HG02798 (cell line): ENCODE results near the gene IRF2.
"Not testable (repeated sequence)": the region's sequence is repeated elsewhere in the genome, so short reads cannot be mapped to it uniquely, and the experiment has no call there.

Source experiments
- ATAC-seq: cut with Tn5 transposase; IDR thresholded peaks from one replicate; pipeline ENCODE4 v1.9.1; 2021; ENCODE audit warnings: mild to moderate bottlenecking; ENCODE audit not compliant: unreplicated experiment, poor library complexity

The IRF2 gene

DNA sequence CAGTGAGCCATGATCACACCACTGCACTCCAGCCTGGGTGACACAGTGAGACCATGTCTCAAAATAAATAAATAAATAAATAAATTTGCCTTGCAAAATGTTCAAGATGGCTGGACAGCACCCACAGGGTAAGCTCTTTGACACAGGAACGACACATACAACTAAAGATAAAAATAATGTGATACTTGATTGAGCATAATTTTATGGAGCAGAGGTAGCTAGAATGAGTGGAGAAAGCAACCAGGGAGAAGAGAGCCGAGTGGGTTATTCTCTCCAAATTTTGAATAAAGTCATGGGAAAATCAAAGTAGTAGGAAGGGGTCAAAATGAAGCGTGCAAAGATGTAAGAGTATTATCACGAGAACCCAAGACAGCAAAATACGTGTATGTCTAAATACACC is 121.5 kb downstream of the IRF2 start:
- no peak for ATAC-seq

DNA sequence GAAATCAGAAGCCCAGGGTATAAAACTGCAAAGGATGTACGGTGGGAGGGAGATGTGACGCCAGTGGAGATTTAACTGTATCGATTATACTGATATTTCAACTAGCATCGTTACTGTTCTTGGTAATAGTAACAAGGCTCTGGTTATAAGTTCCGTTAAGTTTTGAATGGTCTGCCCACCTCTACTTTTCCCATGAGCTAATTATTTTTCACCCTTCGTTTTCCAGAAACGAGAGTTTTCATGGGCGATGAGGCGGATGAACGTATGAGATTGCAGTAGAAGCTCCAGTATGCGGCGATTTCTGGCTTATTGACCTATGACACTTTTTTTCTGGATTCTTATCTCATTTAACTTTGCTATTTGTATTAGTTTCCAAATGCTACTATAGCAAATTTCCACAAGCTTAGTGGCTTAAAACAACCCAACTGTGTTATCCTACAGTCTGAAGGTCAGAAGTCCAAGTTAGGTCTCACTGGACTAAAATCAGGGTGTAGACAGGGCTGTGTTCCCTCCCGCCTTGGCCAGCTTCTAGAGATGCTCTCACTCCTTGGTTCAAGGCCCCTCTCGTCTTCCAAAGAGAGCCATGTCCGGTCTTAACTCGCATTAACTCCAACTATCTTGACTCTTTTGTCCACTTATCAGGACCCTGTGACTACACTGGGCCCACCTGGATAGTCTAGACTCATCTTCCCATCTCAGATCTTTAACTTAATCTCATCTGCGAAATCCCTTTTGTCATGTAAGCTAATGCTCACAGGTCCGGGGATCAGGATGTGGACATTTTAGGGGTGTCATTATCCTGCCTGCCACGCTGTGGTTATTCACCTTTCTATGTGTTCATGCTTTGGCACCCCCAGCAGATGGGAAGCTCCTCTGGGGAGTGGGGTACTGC is 122.5 kb downstream of the IRF2 start:
- no peak for ATAC-seq

DNA sequence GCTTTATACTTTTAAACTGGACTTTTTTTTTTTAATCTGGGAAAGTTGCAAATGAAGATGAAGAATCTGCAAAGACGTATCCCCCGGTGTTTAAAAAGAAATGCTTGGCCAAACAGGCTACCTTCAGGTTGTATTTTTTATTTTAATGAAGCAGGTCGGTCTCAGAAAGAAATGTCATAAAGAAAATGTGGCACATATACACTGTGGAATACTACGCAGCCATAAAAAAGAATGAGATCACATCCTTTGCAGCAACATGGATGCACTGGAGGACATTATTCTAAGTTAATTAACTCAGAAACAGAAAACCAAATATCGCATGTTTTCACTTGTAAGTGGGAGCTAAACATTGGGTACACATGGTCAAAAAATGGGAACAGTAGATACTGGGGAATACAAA is 123.4 kb downstream of the IRF2 start:
- ATAC-seq = no peak

DNA sequence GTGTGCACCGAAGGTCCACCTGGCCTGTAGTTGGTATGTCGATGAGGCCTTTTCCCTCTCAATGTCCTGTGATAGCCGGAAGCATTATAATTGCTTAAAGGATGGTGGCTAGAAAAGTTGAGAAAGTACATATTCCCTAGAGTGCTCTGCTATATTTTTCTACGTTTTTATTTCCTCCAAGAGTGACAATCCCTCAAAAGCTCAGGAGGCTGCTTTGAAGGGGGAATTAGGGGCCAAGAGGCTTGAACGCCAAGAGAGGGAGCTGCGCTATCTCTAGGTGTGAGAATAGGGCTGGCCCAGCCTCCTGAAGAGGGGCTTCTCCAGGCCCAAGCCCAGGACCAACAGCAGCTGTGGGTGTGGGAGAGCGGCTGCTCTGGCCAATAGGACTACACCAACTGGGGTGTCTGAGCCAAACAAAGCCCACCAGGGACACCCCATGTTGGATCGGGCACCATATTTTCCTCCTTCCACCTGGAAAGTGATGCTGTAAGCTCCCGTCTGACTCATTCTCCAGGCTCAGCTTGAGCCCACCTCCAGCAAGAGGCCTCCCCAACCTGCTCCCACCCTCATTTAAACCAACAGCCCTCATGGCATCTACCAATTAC is 124.0 kb downstream of the IRF2 start:
- ATAC-seq = no peak

DNA sequence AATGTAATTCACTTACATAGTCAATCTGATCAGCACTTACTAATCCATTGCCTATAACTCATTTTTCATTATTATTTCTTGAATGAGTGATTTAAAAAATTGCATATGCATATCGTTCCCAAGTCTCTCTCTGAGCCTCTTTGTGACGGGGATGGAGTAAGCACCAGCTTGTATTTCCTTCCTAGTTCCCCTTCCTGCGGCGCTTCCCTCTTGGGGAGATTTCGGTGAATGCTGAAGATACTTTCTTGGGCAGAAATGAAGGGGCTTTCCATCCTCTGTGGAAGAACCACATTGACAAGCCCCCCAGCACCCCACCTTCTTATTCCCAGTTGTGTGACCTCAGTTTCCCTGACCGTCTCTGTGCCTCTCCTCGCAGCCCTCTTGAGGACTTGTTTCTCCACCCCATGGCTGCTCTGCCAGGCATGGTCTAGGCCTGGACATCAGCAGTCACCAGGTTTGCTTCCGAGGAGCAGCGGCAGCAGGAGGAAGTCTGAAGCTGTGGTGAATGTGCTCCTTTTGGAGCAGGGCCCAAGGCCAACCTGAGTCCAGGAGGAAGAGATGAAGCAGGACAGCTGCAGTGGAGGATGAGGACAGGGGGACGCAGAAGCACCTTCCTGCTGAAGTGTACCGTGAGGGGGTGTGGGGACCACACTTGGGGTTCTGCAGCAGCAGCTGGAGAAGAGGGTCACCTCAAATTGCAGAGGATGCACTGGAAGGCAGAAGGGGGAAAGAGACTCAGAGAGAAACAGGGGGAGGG is 124.9 kb downstream of the IRF2 start:
- no peak for ATAC-seq

DNA sequence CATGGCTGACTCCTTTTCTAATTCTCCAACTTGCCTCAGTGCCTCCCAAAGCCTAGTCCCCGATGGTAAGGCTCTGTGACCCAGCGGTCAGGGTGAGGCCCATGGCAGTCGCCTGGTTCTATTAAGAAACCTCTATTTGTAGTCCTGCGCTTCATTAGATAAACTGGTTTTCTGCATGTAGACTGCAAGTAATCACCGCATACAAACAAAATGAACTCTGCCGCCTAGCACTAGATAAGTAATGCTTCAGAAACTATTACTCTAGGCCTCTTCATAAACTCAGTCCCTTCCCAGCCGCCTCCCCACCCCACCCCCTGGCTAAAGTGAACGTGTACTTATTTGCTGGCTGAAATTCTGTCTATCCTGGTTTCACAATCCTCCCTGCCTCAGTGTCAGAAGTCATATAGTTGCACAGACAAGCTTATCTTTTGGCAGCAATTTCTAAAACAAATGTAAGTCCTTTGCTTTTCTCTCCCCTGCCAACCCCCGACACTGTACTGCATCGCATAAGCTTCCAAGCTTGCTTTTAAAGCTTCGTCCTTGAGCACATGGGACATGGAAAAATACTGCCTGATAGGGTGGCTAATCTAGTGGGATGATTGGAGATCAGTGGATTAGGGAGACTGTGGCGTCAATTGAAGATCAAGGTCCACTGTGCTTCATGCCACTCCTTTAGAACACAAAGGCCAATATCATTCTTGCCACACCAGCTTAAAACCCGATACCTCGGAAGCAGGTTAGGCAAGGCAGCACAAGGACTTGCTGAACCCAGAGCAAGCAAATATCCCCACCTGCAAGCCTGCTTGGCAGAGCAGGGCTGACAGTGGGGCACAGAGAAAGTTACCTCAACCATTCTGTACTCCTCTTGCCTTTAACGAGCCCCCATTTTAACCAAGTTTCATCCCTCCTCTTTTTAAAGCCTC is 125.8 kb downstream of the IRF2 start:
- no peak for ATAC-seq

DNA sequence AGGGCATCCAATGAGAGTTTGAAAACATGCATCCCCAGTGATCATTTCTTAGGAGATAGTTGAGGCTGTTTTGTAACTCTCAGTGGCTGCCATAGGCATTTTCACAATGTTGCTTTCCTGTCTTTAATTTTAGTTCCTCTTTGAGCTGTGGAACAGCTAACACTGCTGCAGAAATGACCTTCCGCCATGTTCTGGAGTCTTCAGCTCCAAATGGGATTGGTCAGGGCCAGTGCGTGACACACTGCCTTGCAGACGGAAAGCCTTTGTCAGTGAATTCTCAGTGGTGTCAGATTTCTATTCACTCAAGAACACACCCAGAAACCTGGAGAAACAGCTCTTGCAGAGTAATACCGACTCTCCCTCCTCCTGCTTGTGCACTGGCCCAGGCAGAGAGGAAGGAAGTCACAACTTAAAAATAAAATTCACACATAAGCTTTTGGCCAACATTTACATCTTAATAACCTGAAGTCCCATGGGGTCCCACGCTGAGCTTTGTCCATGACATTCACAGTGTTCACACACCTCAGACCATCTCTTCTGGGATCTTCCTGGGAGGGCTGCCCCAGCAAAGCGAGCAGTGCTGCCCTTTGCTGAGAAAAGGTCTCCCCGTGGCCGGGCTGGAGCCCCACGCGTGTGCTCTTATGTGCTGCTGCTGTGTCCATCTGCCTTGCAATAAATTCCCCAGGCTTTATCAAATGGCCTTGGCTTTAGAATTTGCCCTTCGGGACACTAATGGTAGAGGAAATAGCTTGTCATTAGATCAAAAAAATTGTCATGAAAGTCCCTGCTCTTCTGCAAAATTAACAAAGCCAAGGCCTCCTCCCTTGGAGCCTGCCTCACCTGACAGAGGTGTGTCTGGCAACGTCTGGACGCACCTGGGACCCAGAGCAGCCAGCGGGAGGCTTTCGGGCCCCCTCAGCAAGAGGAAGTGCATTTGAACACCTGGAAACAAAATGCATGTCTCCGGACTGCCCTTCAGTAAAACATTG is 126.8 kb downstream of the IRF2 start:
- ATAC-seq = peak; percentile 67

DNA sequence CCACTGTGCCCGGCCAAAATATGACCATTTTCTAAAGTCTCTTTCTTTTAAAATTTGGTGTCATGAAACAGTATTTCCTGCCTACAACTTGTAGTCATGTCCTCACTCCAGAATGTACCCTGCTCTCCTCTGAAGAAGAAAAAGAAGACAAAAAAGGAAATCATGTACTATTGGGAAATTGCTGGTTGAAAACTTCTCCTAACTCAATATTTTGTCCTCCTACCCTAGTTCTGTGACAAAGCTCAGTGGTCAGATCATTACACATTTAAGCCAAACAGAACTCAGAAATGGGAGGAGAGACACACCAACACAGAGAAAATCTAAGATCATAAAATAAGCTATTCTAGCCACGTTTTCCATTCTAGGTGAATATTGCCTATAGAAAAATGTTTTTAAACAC is 127.7 kb downstream of the IRF2 start:
- no peak for ATAC-seq

DNA sequence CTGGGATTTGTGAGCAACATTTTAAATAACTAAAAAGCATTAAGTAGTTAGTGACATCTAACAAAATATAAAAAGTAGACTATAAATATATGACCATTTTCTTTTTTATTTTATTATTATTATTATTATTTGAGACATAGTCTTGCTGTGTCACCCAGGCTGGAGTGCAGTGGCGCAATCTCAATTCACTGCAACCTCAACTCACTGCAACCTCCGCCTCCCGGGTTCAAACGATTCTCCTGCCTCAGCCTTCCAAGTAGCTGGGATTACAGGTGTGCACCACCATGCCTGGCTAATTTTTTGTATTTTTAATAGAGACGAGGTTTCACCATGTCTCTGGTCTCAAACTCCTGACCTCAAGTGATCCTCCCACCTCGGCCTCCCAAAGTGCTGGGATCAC is 128.1 kb downstream of the IRF2 start:
- ATAC-seq = not testable (repeated sequence)

DNA sequence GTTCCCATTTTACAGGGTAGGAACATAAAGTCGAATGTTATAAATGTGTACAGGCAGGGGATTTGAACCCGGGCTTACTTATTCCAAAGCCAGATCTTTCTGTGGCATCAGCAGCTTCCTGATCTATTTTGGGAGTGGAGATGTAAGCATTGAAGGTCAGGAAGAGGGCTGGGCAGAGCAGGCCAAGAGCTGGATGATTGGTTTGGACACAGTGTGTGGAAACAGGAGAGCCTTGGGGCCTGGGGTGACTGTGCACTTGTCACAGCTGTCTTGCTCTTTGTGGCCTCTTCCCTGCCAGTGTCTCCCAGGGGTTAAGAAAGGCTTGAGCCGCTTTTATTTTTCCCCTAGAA is 128.8 kb downstream of the IRF2 start:
- ATAC-seq = no peak

DNA sequence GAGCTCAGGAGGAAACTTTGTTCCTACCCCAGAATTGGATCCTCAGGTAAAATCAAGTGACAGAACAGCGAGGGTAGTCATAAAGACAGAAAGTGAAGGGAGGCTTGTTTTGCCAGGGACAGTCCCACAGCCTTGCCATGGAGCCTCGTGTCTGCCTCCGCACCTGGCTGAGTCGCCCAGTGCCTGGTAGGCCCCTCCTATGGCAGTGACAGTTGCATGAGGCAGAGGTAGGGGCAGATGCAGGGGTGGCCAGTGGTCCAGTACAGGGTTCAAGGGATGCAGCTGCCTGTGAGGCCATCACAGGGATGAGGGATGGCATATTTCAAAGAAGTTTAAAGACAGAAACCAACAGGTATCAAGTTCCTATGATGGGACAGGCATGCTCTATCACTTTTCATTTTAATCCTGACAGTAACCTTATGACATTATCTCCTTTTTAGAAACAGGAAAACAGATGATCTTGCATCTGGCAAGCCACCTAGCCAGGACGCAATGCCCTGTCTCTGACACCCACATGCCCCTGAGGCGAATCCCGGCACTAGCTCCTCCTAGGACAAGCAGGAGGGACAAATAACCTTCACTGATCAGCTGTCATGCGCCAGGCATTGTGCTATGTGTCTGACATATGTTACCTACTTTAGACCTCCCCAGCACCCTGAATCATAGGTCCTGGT is 129.3 kb downstream of the IRF2 start:
- ATAC-seq = no peak

DNA sequence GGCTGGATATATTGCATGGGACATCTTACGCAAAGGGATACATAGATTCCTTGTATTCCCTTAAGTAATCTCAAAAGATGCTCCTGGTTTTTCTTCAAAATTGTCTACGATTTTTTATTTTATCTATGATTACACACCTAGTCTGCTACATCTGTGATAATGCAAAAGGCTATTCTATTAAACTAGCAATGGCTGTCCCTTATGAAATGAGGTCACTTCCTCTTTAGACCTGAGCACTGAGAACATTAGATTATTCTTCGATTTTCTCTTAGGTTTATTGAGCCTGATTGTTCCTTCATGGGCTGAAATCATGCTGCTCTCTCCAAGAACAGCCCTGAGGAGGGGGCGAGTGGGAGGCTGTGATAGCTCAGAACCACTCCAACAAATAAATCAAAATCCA is 129.9 kb downstream of the IRF2 start:
- ATAC-seq = no peak

DNA sequence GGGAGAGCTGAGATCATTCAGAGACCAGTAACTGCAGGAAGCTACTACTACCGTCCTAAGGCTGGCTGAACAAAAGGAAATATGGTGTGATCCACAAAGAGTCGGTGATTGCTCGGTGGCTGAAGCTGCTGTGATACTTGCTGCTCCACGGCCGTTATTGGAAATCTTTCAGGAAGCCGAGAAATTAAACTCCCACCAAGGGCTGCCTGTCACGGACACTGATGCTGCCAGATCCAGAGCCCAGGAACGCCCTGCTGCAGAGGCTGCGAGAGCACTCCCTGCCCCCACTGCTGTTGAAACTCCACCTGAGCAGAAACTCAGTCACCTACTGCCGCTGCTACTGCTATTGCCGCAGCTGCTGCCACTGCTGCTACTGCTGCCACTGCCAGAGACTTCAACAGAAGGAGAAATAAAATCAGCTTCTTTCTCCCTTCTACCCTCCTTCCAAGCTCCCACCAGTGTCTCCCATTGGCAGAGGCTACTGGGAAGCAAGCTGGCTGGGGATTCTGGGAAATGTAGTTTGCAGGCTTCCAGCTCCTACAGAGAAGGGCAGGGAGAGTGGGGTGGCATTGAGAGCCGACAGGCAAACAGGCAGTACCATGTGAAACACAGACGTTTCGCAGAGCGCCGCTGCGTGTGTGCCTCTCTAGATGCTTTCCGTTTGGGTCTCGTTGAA is 130.7 kb downstream of the IRF2 start:
- ATAC-seq = peak; percentile 47

DNA sequence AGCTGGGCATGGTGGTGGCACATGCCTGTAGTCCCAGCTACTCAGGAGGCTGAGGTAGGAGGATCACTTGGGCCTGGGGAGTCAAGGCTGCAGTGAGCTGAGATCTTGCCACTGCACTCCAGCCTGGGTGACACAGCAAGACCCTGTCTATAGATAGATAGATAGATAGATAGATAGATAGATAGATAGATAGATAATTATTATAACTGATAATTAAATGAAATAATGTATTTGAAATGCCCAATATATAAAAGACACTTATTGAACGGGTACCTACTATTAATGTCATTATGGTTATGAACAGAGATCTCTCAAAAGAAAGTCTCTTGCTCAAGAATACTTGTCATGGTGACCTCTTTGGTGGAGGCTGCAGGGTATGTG is 131.5 kb downstream of the IRF2 start:
- not testable (repeated sequence) for ATAC-seq

DNA sequence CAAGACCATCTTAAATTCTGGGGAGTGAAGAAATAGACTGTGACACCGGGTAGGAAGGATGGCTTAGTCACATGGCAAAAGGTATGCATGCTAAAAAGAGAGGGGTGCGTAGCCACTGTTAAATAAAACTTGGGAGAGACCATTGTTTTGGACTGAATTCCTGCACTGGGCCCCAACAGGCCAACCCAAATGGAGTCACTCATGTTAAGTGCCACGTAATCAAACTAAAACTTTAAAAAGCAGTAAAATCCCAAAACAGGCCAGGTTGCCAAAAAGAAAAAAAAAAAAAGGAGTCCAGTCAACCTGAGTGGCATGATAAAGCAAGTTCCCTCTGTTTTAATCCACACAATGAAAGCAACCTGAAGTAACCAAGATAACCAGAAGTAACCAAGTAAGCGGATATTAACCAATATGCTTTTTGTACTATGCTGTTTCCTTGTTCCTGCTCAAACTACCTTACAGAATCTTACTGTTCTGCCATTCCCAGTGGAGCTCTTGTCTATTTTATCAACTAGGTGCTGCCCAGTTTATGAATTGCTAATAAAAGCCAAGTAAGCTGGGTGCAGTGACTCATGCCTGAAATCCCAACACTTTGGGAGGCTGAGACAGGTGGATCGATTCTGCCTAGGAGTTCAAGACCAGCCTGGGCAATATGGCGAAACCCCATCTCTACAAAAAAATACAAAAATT is 132.0 kb downstream of the IRF2 start:
- no peak for ATAC-seq

DNA sequence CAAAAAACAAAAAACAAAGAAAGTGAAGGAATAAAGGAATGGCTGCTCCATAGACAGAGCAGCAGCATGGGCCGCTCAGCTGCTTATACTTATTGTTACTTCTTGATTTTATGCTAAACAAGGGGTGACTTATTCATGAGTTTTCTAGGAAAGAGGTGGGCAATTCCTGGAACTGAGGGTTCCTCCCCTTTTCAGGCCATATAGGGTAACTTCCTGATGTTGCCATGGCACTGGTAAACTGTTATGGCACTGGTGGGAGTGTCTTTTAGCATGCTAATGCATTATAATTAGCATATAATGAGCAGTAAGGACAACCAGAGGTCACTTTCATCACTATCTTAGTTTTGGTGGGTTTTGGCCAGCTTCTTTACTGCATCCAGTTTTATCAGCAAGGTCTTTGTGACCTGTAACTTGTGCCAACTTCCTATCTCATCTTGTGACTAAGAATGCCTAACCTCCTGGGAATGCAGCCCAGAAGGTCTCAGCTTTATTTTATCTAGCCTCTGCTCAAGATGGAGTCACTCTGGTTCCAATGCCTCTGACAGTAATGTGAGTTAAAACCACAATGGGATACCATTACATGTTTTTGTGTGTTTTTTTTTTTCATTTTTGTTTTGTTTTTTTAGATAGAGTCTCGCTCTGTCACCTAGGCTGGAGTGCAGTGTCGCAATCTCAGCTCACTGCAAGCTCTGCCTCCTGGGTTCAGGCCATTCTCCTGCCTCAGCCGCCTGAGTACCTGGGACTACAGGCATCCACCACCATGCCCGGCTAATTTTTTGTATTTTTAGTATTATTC is 134.8 kb downstream of the IRF2 start:
- not testable (repeated sequence) for ATAC-seq

DNA sequence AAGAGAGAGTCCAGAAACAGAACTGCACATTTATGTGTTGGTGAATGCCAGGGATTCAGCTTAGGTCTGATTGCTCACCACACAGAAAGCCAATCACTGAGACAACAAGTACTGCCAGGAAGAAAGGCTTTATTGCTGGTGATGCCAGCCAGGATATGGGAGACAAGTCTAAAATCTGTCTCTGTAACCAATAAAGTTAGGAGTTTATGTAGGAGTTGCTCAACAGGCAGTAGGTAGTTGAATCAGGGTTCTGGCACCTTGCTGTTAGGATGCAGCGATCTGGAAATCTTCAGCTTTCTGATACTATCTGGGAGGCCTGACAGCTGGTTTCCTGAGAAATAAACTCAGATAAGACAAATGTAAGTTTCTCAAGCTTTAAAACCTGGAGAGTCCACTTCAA is 136.4 kb downstream of the IRF2 start:
- no peak for ATAC-seq
